ENCODE results near the gene KRT79.
A peak's percentile ranks its signal among the peaks of the same experiment; 100 is the strongest.

KRT79 gene

DNA sequence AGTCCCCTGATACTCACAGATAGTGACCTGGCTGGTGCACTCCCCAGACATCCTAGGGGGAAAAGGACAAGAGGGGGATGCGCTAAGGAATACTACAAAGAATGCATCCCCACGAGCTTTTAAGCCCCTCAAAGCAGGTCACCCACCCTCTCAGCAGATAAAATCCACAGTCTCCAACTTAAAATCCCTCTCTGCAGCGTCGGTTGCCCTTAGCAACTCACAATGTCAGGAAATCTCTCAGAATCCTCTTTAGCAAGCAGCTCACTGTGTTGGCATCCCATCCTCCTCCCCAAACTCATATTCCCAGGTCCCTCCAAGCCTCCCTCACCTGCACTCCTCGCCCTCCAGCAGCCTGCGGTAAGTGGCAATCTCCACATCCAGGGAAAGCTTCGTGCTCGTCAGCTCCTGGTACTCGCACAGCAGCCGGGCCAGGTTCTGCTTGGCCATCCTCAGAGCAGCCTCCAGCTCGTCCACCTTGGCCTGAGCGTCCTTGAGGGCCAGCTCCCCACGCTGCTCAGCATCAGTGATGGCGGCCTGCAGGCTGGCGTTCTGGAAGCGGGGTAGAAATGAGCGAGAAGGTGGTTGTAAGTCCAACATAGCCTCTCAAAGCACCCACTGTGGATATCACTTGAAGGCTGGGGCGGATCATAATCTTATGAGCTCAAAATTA, 5.5 kb upstream of the KRT79 start:
- TF ChIP-seq SIN3A (IDR thresholded peaks at IDR 0.05; ENCODE audit: borderline replicate concordance, insufficient read depth, low read length) (no peak), FOXP2 (optimal IDR thresholded peaks at IDR 0.05; ENCODE audit: borderline replicate concordance, extremely low read depth, extremely low read length, insufficient read depth) (no peak), TAF1 (IDR thresholded peaks at IDR 0.05; ENCODE audit: borderline replicate concordance, insufficient read depth, low read length) (no peak), POLR2AphosphoS5 (IDR thresholded peaks at IDR 0.05; ENCODE audit: low read depth, low read length) (no peak), REST (IDR thresholded peaks at IDR 0.05; ENCODE audit: insufficient read depth in 1 of 2, low read depth in 2 of 2, low read length in 2 of 2) (no peak)

- TF ChIP-seq FOXP2 (optimal IDR thresholded peaks at IDR 0.05; ENCODE audit: borderline replicate concordance, extremely low read depth, extremely low read length, insufficient read depth) (no peak), SIN3A (IDR thresholded peaks at IDR 0.05; ENCODE audit: borderline replicate concordance, insufficient read depth, low read length) (no peak), POLR2AphosphoS5 (IDR thresholded peaks at IDR 0.05; ENCODE audit: low read depth, low read length) (no peak), TAF1 (IDR thresholded peaks at IDR 0.05; ENCODE audit: borderline replicate concordance, insufficient read depth, low read length) (no peak), REST (IDR thresholded peaks at IDR 0.05; ENCODE audit: insufficient read depth in 1 of 2, low read depth in 2 of 2, low read length in 2 of 2) (no peak)
Measured at GRCh38 chr12:52838609-52839435, 4.7 kb upstream of the KRT79 start.

- peak in 1 of 2 experiments; percentile 51; a peak in 1 of 4 replicates for TF ChIP-seq REST (IDR thresholded peaks at IDR 0.05; ENCODE audit: insufficient read depth in 1 of 2, low read depth in 2 of 2, low read length in 2 of 2)
- no peak for TF ChIP-seq SIN3A (IDR thresholded peaks at IDR 0.05; ENCODE audit: borderline replicate concordance, insufficient read depth, low read length)
- no peak for TF ChIP-seq POLR2AphosphoS5 (IDR thresholded peaks at IDR 0.05; ENCODE audit: low read depth, low read length)
- TF ChIP-seq FOXP2 (optimal IDR thresholded peaks at IDR 0.05; ENCODE audit: borderline replicate concordance, extremely low read depth, extremely low read length, insufficient read depth), result no peak
- no peak for TF ChIP-seq TAF1 (IDR thresholded peaks at IDR 0.05; ENCODE audit: borderline replicate concordance, insufficient read depth, low read length)
Measured at GRCh38 chr12:52837781-52838608, 3.9 kb upstream of the KRT79 start.

DNA sequence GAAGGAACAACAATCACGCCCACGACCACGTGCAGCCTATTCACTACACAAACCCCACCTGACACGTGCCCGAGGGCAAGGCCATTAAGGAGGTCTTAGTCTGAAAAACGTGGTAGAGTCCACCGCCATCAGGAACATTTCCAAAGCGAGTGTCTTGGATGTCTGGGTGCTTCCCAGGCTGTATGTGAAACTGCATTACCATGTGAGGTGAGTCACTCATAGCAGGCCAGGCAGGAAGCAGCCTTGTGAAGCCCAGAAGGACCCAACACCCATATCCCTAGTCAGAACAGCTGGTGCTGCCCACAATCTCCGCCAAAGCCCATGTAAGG, 3.3 kb upstream of the KRT79 start:
- TF ChIP-seq REST (IDR thresholded peaks at IDR 0.05; ENCODE audit: insufficient read depth in 1 of 2, low read depth in 2 of 2, low read length in 2 of 2) (no peak), FOXP2 (optimal IDR thresholded peaks at IDR 0.05; ENCODE audit: borderline replicate concordance, extremely low read depth, extremely low read length, insufficient read depth) (no peak), POLR2AphosphoS5 (IDR thresholded peaks at IDR 0.05; ENCODE audit: low read depth, low read length) (no peak)

Measured in PFSK-1 (cell line).